SK-N-SH (cell line): ENCODE measurements around the gene CLEC4E.

ENCODE experiments used
- EP300 ChIP-seq, 2 experiments: IDR thresholded peaks; 2 replicates each; pipeline versions ENCODE4 v1.4.0 to v1.6.1; 2012; ENCODE audit warnings: borderline replicate concordance in 1 of 2, low read depth in 1 of 2, low read length in 1 of 2
- FOXM1 ChIP-seq: IDR thresholded peaks from 2 replicates; pipeline ENCODE4 v1.4.0; 2012; ENCODE audit warnings: low read depth, mild to moderate bottlenecking
- JUND ChIP-seq: IDR thresholded peaks from 2 replicates; pipeline ENCODE4 v1.4.0; 2012
- MEF2A ChIP-seq: IDR thresholded peaks from 2 replicates; pipeline ENCODE4 v1.4.0; 2012; ENCODE audit warnings: low read depth, borderline replicate concordance
- TAF1 ChIP-seq: IDR thresholded peaks from 2 replicates; pipeline ENCODE4 v1.6.1; 2012; ENCODE audit warnings: low read depth, mild to moderate bottlenecking, low read length, moderate library complexity, borderline replicate concordance
- TF ChIP-seq, protein P1 (sequence below): fragments of 200-600 bp; sonication (generic); IDR thresholded peaks from 2 replicates; pipeline ENCODE4 v1.6.1; 2017; ENCODE audit warnings: antibody characterized with exemption, mild to moderate bottlenecking, moderate library complexity
- TF ChIP-seq, protein P2 (sequence below): IDR thresholded peaks from 2 replicates; pipeline ENCODE4 v1.4.0; 2012; ENCODE audit warnings: low read depth
- TF ChIP-seq, protein P3 (sequence below): IDR thresholded peaks from 2 replicates; pipeline ENCODE4; 2012
- TF ChIP-seq, protein P4 (sequence below): IDR thresholded peaks from 2 replicates; pipeline ENCODE4 v1.4.0; 2012; ENCODE audit warnings: low read depth, borderline replicate concordance

DNA sequence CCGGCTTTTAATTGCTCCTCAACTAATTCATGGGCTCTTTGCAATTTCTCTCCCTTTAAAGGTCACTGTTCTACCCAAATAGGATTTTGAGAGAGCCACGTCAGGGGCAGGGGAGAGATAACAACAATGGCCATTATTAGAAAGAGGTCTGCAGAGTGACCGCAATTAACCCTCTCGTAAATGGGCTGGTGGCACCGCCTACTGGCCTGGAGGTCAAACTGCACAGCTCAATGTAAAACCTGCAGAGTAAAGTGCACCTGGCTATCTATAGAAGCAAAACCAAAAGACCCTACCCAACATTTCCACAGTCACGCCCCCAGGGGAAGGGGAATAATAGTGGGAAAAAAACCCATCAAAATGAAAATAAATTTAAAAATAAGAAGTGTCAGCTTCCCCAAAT lies 21.6 kb upstream of the CLEC4E start:
- TF ChIP-seq MEF2A = no peak
- TF ChIP-seq, protein P1, sequence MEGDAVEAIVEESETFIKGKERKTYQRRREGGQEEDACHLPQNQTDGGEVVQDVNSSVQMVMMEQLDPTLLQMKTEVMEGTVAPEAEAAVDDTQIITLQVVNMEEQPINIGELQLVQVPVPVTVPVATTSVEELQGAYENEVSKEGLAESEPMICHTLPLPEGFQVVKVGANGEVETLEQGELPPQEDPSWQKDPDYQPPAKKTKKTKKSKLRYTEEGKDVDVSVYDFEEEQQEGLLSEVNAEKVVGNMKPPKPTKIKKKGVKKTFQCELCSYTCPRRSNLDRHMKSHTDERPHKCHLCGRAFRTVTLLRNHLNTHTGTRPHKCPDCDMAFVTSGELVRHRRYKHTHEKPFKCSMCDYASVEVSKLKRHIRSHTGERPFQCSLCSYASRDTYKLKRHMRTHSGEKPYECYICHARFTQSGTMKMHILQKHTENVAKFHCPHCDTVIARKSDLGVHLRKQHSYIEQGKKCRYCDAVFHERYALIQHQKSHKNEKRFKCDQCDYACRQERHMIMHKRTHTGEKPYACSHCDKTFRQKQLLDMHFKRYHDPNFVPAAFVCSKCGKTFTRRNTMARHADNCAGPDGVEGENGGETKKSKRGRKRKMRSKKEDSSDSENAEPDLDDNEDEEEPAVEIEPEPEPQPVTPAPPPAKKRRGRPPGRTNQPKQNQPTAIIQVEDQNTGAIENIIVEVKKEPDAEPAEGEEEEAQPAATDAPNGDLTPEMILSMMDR = peak; percentile 47
- TF ChIP-seq JUND = no peak
- no peak for TF ChIP-seq EP300 (IDR thresholded peaks at IDR 0.05; ENCODE audit: borderline replicate concordance in 1 of 2, low read depth in 1 of 2, low read length in 1 of 2)
- TF ChIP-seq, protein P2, sequence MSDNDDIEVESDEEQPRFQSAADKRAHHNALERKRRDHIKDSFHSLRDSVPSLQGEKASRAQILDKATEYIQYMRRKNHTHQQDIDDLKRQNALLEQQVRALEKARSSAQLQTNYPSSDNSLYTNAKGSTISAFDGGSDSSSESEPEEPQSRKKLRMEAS = no peak
- TF ChIP-seq, protein P3, sequence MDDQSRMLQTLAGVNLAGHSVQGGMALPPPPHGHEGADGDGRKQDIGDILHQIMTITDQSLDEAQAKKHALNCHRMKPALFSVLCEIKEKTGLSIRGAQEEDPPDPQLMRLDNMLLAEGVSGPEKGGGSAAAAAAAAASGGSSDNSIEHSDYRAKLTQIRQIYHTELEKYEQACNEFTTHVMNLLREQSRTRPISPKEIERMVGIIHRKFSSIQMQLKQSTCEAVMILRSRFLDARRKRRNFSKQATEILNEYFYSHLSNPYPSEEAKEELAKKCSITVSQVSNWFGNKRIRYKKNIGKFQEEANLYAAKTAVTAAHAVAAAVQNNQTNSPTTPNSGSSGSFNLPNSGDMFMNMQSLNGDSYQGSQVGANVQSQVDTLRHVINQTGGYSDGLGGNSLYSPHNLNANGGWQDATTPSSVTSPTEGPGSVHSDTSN = no peak
- no peak for TF ChIP-seq TAF1
- TF ChIP-seq, protein P4, sequence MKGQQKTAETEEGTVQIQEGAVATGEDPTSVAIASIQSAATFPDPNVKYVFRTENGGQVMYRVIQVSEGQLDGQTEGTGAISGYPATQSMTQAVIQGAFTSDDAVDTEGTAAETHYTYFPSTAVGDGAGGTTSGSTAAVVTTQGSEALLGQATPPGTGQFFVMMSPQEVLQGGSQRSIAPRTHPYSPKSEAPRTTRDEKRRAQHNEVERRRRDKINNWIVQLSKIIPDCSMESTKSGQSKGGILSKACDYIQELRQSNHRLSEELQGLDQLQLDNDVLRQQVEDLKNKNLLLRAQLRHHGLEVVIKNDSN = no peak
- TF ChIP-seq FOXM1 = no peak
